ENCODE results near the gene TNS3.
"Not testable (repeated sequence)": the region's sequence is repeated elsewhere in the genome, so short reads cannot be mapped to it uniquely, and the experiment has no call there.

Gene TNS3

DNA sequence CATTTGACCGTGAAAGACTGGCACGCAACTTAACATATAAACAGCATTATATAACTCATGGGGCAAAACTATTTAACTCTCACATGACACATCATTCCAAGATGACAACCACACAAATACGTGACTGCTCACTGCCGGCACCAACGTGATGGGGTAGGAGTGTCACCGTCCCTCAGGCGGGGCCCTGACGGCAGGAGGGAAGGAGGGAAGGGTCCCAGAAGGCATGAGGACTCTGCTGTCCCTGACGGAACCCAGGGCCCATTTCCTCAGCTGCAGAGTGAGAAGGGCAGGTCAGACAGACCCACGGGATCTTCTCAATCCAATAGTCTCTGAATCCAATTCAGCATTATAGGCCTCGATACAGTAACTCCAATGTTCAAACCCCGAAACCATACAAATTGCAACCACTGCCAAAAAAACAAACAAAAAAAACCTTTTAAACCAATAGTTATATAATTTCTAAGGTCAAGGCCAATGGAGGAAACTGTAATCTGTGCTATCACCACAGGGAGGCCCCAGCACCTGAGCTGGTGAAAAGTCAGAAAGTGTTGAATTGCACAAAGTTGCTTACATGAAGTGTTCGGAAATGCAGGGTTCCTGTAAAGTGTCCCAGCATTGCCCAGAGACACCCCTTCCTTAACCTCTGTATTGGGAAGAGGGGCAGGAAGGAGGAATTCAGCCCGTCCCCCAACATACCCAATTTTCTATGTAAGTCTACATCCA, 137.4 kb downstream of the TNS3 start:
- DNase-seq, result no peak

- no peak for DNase-seq
Measured at GRCh38 chr7:47443049-47443448, 138.9 kb downstream of the TNS3 start.

DNA sequence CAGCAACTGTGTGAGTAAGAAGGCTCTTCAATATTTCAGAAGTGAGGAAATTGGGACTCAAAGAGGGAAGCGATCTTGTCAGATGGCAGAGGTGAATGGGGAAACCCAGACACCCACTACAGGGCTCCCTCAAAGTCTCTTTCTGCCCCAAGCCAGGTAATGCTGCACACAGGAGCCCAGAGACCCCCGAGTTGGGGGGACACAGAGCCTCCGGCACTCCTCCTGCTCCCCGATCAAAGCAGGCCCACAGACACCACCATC, 139.4 kb downstream of the TNS3 start:
- no peak for DNase-seq

DNA sequence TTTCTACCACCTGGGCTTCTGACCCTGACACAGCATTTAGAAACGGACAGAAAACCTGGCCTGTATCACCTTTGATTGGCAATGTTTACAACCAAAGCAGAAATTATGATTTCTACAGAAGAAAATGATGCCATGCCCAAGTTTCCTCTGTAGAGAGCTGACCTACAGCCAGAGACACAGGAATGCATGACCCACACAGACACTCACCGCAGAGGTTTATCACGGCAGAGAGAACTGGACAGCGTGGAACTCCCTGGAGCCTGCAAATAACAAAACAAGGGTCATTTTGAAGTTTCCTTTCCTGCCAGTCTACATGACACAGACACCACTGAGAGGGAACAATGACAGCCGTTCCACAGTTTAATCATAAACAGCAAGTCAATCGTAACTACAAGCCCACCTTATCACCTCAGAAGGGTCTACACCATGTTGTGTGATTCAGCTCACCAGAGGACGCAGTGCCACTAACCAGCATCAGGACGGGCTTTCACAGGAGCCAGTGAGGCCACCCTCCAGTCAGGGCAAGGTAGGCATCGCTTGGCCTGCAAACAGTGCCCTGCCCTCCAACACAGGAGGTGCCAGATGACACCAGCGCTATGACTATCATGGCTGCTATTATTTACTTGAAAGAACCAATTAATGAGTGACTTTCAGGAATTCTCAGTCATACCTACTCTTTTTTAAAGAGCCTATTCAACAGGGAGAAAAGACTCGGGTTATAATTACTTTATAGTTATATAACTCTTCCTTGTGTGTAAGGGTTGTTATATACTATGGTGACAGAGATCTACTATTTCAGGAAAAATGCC, 139.9 kb downstream of the TNS3 start:
- DNase-seq, result no peak

- DNase-seq, result not testable (repeated sequence)
Measured at GRCh38 chr7:47441048-47441447, 140.9 kb downstream of the TNS3 start.

DNA sequence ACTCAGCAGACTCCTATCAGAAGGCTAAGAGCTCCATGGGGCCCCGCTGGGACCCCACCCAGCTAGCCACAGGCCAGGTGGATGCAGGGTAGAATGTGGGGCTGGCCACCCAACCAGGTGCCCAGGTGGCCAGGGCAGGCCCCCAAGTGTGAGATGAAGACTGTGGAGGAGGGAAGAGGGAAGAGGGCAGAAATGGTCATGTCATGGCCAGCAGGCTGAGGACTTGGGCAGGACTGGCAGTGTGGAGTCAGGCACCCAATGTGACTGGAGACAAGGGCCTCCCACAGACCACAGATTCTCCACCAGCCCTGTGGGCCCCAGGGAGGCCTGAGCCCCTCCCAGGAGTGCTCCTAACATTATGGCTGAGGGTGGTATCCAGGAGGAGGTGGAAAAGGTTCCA, 141.6 kb downstream of the TNS3 start:
- DNase-seq, result no peak

GRCh38 chr7:47439181-47439667, 142.7 kb downstream of the TNS3 start:
- no peak for DNase-seq

- DNase-seq, result no peak
Measured at GRCh38 chr7:47438411-47439029, 143.4 kb downstream of the TNS3 start.

DNA sequence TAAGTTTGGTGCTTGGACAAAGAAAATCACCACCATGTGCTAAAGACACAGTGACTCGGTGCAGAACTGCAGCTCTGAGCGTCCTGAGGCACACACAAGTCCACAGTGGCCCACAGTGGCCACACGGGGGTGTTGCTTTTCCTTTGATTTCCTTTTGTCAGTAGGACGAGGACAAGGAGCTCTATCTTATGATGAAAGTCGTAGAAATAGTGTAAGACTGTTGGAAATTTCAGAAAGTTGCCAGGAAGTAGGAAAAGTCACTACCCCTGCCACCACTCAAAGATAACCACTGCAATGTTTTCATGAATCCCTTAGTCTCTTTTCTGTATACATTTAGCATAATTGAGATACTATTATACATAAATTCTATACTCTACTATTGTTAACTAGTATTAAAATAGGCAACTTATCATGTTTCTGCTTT, 146.0 kb downstream of the TNS3 start:
- DNase-seq, result no peak

DNA sequence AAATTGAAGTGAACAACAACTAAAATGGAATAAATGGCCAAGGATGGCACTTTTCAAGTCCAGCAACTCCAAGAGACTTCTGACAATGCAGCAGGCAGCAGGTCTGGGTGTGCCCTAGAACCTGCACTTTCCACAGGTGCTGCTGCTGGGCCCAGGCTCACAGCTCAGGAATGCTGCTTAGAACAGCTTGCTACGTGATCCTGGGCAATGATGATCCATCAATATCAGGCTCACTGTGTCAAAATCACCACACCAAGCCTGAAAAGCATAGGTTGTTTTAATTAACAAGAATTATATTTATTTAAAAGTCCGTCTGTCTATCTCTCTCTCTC, 148.4 kb downstream of the TNS3 start:
- DNase-seq, result no peak

DNA sequence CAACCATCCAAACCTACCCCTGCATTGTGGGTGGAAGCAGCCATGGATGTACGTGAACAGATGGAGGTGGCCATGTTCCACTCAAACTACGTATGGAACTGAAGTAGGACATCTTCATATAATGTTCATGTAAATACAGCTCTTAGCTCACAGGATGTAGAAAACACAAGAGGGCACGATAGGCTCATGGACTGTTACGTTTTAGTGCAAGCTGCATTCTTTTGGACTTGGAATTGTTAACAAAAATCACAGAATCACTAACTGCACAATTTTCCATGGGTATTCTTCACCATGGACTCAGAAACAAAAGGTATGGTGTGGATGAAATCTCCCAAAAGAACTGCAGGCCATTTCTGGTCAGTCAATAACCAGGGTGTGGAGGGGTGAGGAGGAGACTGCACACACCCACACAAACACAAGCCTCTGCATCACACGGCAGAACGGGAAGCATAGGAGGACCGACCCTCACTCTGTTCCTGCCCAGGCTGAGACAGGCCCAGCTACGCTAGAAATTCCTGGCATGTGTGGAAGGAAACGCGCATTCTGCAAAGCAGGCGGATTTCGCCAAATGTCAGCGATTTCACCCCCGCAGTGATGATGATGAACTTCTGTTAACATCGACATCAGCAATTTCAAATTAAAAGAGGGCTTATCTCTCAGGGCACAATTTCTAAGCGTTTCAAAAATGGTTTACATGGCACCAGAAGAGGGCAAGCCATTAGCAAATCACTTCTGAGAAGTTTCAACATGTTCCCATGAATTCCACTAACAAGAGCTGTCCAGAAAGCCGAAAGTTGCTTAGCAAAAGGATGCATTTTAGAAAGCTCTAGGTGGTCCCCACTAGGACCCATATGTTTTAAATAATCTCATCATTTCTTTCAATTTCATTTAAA, 149.0 kb downstream of the TNS3 start:
- DNase-seq, result no peak

- no peak for DNase-seq
Measured at GRCh38 chr7:47430422-47430821, 151.5 kb downstream of the TNS3 start.

- no peak for DNase-seq
Measured at GRCh38 chr7:47428768-47429472, 153.0 kb downstream of the TNS3 start.

DNA sequence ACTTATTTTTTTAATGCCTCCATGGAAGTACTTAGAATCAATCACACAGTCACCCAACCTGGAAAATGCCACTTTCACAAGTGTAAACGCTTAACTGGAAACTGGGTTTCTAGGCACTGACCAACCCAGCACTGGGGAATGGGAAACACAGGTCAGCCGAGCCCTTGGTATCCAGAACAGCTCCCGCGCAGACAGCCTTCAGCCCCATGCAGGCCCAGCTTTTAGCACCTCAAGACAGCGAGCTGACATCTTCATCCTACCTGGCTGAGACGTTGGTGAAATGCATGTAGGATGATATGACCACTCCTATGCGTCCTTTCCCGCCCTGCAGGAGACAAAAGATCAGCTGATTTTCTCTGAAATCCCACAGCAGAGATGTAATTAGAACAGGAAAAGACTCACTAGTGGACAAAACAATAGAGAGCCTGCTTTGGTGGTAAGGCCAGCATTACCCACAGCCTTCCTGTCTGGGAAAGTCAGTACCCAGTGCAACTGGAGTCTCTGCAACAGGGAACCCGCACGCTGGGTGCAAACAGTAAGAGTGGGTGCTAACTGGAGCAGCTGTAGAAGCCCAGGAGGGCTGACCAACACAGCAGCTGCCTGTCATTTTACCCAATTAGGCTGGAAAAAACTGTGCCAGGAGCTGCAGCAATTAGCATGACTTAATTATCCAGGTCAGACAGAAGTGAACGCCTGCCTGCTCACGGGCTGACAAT, 153.7 kb downstream of the TNS3 start:
- DNase-seq, result no peak

DNA sequence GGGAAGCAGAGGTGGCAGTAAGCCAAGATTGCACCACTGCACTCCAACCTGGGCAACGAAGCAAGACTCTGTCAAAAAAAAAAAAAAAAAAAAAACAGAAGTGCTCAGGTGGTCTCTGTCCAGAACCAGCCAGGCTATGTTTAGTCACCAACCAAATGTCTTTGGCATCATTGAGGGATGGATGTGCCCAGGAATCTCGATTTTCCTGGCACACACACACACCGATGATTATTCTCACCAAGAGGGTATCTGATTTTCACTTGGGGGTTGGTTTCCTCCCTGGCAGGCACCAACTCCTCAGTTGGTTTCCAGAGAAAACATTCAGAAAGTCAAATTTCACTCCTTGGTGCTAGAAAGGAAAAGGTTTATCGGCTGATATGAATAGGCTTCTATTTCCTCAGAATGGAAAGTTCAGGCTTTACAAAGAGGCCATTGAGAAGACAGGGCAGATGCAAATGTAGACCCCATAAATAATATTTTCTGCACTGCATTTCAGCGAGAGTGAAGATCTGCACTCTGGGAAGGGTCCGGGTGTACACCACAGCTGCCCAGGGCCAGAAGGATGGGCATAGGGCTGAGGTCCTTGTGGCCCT, 154.8 kb downstream of the TNS3 start:
- DNase-seq, result no peak

DNA sequence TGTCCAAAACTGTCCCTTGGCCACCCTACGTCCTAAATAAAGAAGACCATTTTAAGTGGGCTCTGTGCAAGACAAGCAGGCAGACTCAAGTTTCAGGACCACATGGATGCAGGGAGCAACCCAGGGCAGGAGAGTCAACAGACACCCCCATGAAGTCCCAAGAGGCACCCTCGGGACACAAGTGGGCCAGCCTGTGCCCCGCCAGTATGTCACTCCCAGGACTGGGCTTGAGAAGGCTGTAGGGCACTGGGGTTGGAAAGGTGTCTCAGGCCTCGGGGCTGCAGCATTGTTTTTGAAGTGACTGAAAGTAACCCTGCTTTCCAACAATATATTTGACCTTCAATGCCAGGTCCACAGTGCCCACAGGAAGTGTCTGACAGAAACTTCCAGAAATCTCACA, 157.4 kb downstream of the TNS3 start:
- no peak for DNase-seq

DNA sequence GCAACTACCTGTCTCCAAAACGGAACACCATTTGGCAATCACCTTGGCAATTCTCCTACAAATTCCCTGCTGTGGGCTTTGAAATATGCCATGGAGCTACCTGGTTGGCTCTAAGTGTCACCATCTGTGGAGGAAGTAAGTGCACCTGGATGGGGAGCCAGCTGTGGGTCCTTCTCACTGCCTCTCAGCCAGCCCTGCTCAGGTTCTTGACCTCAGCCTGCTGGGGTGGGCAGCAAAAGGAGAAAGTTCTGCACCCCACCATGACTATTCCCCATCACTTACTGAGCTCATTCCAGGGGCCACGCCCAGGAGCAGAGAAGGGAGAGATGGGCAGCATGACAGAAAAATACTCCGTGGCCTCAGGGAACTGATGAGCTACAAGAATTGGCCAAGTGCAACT, 158.7 kb downstream of the TNS3 start:
- DNase-seq, result no peak

DNA sequence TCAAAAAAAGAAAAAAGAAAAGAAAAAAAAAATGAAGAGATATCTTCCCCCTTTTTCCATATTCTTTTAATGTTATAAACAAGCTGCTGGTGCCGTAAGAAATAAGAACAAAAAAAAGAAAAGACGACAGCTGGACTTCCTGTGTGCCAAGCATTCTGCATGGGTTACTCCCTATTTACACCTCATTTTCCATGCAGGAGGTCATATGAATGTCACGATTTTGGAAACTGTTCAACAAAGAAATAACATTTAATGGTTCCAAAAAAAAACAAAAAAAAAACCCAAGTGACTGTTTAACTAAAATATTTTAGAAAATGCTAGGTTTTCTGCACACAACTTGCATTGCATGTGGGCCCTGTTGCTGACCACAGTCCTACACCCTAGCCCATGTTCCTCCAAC, 159.3 kb downstream of the TNS3 start:
- DNase-seq, result no peak

DNA sequence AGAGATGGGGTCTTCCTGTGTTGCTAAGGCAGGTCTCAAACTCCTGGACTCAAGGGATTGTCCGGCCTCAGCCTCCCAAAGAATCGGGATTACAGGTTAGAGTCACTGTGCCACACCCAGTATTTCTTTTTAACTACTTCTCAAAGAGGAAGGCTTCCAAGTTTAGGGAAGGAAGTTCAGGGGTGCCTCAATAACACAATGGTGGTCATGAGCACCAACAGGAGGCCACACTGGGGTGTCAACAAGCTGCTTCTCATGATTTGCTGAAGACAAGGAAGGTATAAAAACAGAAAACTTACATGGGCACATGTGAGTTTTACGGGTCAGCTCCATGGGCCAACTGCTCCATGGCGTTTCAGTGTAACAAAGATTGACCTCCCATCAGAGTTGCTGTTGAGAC, 160.5 kb downstream of the TNS3 start:
- no peak for DNase-seq

DNA sequence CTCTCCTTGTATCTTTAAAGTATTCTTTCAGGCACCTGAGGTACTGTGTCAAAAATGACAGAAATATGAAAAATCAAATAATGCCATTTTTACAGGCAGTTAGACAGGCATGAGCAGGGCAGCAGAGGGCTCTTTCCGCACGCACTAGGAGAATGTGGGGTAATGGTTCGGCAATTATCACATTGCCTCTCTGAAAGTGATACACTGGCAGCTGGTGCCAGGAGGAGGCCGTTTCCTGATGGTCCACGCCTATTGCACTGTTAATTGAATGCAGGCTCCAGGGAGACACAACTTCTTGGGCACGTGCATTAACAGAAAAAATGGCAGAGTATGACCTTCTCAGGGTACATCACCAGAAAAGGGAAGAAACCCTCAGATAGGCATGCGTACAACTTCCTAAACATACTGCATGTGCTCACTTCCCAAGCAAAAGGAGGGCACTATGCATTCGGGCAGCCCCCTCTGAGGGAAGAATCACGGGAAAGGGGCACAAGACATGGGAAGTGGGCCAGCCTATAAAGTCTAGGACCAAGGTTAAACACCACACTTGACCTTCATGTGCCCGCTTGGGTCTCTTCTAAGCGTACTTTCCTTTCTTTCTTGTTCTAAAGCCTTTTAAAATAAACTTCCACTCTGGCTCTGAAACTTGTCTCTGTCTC, 161.7 kb downstream of the TNS3 start:
- DNase-seq, result no peak

- DNase-seq, result no peak
Measured at GRCh38 chr7:47419471-47419870, 162.4 kb downstream of the TNS3 start.

All from CD4-positive, alpha-beta T cell treated with Interleukin-15 for 1 hour (primary cell).